ENCODE measurements around the gene SMIM43.

DNA sequence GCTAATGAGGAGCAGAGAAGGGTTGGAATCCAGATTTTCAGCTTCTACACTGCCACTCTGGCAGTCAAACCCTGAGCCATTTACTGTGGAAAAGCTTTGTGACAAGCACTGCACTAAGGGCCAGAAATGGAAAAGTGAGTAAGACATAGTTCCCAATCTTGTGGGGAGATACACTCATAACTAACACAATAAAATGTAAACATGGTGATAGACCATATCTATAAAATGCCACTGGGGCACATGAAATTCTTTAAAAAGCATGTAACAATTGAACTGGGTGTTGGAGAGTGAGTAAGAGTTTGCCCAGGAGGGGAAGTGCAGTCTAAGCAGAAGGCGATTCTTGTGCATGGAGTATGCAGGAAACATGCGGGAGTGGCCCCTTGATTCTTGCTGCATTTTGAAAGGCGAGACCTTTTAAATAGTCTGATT, 36.2 kb downstream of the SMIM43 start:
- TF ChIP-seq, protein P1, sequence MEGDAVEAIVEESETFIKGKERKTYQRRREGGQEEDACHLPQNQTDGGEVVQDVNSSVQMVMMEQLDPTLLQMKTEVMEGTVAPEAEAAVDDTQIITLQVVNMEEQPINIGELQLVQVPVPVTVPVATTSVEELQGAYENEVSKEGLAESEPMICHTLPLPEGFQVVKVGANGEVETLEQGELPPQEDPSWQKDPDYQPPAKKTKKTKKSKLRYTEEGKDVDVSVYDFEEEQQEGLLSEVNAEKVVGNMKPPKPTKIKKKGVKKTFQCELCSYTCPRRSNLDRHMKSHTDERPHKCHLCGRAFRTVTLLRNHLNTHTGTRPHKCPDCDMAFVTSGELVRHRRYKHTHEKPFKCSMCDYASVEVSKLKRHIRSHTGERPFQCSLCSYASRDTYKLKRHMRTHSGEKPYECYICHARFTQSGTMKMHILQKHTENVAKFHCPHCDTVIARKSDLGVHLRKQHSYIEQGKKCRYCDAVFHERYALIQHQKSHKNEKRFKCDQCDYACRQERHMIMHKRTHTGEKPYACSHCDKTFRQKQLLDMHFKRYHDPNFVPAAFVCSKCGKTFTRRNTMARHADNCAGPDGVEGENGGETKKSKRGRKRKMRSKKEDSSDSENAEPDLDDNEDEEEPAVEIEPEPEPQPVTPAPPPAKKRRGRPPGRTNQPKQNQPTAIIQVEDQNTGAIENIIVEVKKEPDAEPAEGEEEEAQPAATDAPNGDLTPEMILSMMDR (IDR thresholded peaks at IDR 0.05; ENCODE audit: insufficient read depth, low read length), result no peak
- no peak for TF ChIP-seq POLR2AphosphoS5 (IDR thresholded peaks at IDR 0.05; ENCODE audit: low read depth)
- TF ChIP-seq, protein P2, sequence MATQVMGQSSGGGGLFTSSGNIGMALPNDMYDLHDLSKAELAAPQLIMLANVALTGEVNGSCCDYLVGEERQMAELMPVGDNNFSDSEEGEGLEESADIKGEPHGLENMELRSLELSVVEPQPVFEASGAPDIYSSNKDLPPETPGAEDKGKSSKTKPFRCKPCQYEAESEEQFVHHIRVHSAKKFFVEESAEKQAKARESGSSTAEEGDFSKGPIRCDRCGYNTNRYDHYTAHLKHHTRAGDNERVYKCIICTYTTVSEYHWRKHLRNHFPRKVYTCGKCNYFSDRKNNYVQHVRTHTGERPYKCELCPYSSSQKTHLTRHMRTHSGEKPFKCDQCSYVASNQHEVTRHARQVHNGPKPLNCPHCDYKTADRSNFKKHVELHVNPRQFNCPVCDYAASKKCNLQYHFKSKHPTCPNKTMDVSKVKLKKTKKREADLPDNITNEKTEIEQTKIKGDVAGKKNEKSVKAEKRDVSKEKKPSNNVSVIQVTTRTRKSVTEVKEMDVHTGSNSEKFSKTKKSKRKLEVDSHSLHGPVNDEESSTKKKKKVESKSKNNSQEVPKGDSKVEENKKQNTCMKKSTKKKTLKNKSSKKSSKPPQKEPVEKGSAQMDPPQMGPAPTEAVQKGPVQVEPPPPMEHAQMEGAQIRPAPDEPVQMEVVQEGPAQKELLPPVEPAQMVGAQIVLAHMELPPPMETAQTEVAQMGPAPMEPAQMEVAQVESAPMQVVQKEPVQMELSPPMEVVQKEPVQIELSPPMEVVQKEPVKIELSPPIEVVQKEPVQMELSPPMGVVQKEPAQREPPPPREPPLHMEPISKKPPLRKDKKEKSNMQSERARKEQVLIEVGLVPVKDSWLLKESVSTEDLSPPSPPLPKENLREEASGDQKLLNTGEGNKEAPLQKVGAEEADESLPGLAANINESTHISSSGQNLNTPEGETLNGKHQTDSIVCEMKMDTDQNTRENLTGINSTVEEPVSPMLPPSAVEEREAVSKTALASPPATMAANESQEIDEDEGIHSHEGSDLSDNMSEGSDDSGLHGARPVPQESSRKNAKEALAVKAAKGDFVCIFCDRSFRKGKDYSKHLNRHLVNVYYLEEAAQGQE (IDR thresholded peaks at IDR 0.05; ENCODE audit: insufficient replicate concordance, low read depth), result no peak
- no peak for TF ChIP-seq GABPA (IDR thresholded peaks at IDR 0.05; ENCODE audit: low read depth)
- peak; percentile 21; the same call in 1 of the 2 replicates for TF ChIP-seq SPI1 (IDR thresholded peaks at IDR 0.05; ENCODE audit: borderline replicate concordance, low read depth)

Measured in HL-60 (cell line).